IMR-90 (cell line): Measurements from ENCODE around the gene TIGD7. TPM values are rescaled to one million over a fixed set of nuclear protein-coding genes. Genes with fewer than 3 reads are reported as not detected.

Source experiments
- polyA plus RNA-seq, 3 experiments: library from polyadenylated mRNA; depleted of rRNA; stranded (reverse); fragments of >200 nt; gene quantifications; 2 replicates each; pipeline ENCODE4 v1.2.3, GENCODE V29; 2012; ENCODE audit warnings: low replicate concordance in 1 of 3
- total RNA-seq: library from RNA; depleted of rRNA; stranded (reverse); fragments of >200 nt; gene quantifications from 2 replicates; pipeline ENCODE4 v1.2.3, GENCODE V29; 2012; rRNA removed

TIGD7 gene
- total and polyA plus RNA-seq, 2 of the 4 experiments (the other 2 are of a cell fraction): 2.5 to 2.7 TPM

Other genes with a start within 250 kb of the TIGD7 start
- gene IL32, start 239.8 kb downstream of the TIGD7 start, total RNA-seq: 21.7 and 25.6 TPM in 2 replicates
- 95.7 and 99.9 TPM in 2 replicates for gene IL32, start 239.8 kb downstream of the TIGD7 start, polyA plus RNA-seq (2012; rRNA removed)
- gene ZSCAN10, start 206.1 kb downstream of the TIGD7 start, total RNA-seq: not detected in 2 replicates
- gene ZSCAN10, start 206.1 kb downstream of the TIGD7 start, polyA plus RNA-seq (2012; rRNA removed): not detected in 2 replicates
- gene ZNF205, start 192.8 kb downstream of the TIGD7 start, total RNA-seq: 8.2 and 8.3 TPM in 2 replicates
- 12.7 and 14.5 TPM in 2 replicates for gene ZNF205, start 192.8 kb downstream of the TIGD7 start, polyA plus RNA-seq (2012; rRNA removed)
- gene ZNF213, start 170.4 kb downstream of the TIGD7 start, total RNA-seq: 0.56 and 0.72 TPM in 2 replicates
- gene ZNF213, start 170.4 kb downstream of the TIGD7 start, polyA plus RNA-seq (2012; rRNA removed): 4.0 and 4.1 TPM in 2 replicates
- not detected in 2 replicates for gene OR1F1, start 117.2 kb downstream of the TIGD7 start, total RNA-seq
- 0.12 and 0.27 TPM in 2 replicates for gene OR1F1, start 117.2 kb downstream of the TIGD7 start, polyA plus RNA-seq (2012; rRNA removed)
- 7.5 and 8.3 TPM in 2 replicates for gene ZNF200, start 70.3 kb downstream of the TIGD7 start, total RNA-seq
- 2.8 and 3.7 TPM in 2 replicates for gene ZNF200, start 70.3 kb downstream of the TIGD7 start, polyA plus RNA-seq (2012; rRNA removed)
- gene MEFV, start 48.8 kb downstream of the TIGD7 start, total RNA-seq: not detected in 2 replicates
- not detected in 2 replicates for gene MEFV, start 48.8 kb downstream of the TIGD7 start, polyA plus RNA-seq (2012; rRNA removed)
- 36.1 and 40.3 TPM in 2 replicates for gene ZNF263, start 21.9 kb downstream of the TIGD7 start, total RNA-seq
- gene ZNF263, start 21.9 kb downstream of the TIGD7 start, polyA plus RNA-seq (2012; rRNA removed): 17.1 and 20.8 TPM in 2 replicates
- gene ZNF75A, start 67 bp upstream of the TIGD7 start, total RNA-seq: 15.4 and 17.8 TPM in 2 replicates
- gene ZNF75A, start 67 bp upstream of the TIGD7 start, polyA plus RNA-seq (2012; rRNA removed): 9.2 and 14.6 TPM in 2 replicates
- gene OR2C1, start 50.5 kb upstream of the TIGD7 start, total RNA-seq: under 0.01 TPM in 1 of 2 replicates, not detected in the other
- gene OR2C1, start 50.5 kb upstream of the TIGD7 start, polyA plus RNA-seq (2012; rRNA removed): 0.05 TPM in 1 of 2 replicates, not detected in the other
- 10.0 and 16.5 TPM in 2 replicates for gene ZSCAN32, start 95.6 kb upstream of the TIGD7 start, total RNA-seq
- gene ZSCAN32, start 95.6 kb upstream of the TIGD7 start, polyA plus RNA-seq (2012; rRNA removed): 10.3 and 13.0 TPM in 2 replicates
- gene ZNF174, start 95.8 kb upstream of the TIGD7 start, total RNA-seq: 5.3 and 7.2 TPM in 2 replicates
- gene ZNF174, start 95.8 kb upstream of the TIGD7 start, polyA plus RNA-seq (2012; rRNA removed): 9.4 and 10.6 TPM in 2 replicates
- gene ZNF597, start 138.1 kb upstream of the TIGD7 start, total RNA-seq: 3.0 and 3.1 TPM in 2 replicates
- gene ZNF597, start 138.1 kb upstream of the TIGD7 start, polyA plus RNA-seq (2012; rRNA removed): 0.79 and 0.91 TPM in 2 replicates
- 5.6 and 7.5 TPM in 2 replicates for gene NAA60, start 138.2 kb upstream of the TIGD7 start, total RNA-seq
- 15.2 and 18.0 TPM in 2 replicates for gene NAA60, start 138.2 kb upstream of the TIGD7 start, polyA plus RNA-seq (2012; rRNA removed)
- not detected in 2 replicates for gene C16orf90, start 190.1 kb upstream of the TIGD7 start, total RNA-seq
- gene C16orf90, start 190.1 kb upstream of the TIGD7 start, polyA plus RNA-seq (2012; rRNA removed): not detected in 2 replicates
- 6.8 and 13.3 TPM in 2 replicates for gene CLUAP1, start 195.6 kb upstream of the TIGD7 start, total RNA-seq
- gene CLUAP1, start 195.6 kb upstream of the TIGD7 start, polyA plus RNA-seq (2012; rRNA removed): 10.7 and 14.4 TPM in 2 replicates